PC-3 (cell line): ENCODE measurements around the gene BCAS3. TPM values are rescaled to one million over a fixed set of nuclear protein-coding genes. Genes with fewer than 3 reads are reported as not detected.

ENCODE experiments used
- ATAC-seq: fragments of 200-7000 bp; cut with Tn5 transposase; 2 replicates; pipeline ENCODE4 v1.9.1; 2020; ENCODE audit warnings: mild to moderate bottlenecking, moderate library complexity
- BruUV-seq: library from RNA; stranded (reverse); fragments of 400-500 nt; replicated peaks from 2 replicates; lab custom pipeline; 2021; lab: Mats Ljungman, UMichigan
- CTCF ChIA-PET: fragments of 300-600 bp; sonication (Branson Sonifier 250); formaldehyde crosslinking; loops from one replicate; lab custom pipeline; 2022; ENCODE audit warnings: antibody characterized with exemption; lab: Charles Lee
- POLR2A ChIA-PET: fragments of 300-600 bp; sonication (Branson Sonifier 250); formaldehyde crosslinking; loops from one replicate; lab custom pipeline; 2022; ENCODE audit warnings: antibody characterized with exemption; ENCODE audit not compliant: unreplicated experiment; lab: Charles Lee
- DNase-seq: peaks from one replicate; pipeline ENCODE4 v3.0.0-alpha.2; 2015
- H2AFZ ChIP-seq: fragments of 300-600 bp; sonication (generic); 2 replicates; pipeline ENCODE4 v1.6.0; 2016; ENCODE audit warnings: antibody characterized with exemption, low read length
- H3F3A ChIP-seq: fragments of 300-600 bp; sonication (generic); one replicate; pipeline ENCODE4 v1.6.0; 2017; ENCODE audit warnings: antibody characterized with exemption, low read length, control low read depth, mild to moderate bottlenecking; ENCODE audit not compliant: unreplicated experiment
- H3K27ac ChIP-seq: fragments of 300-600 bp; sonication (generic); 2 replicates; pipeline ENCODE4 v1.5.1; 2016; ENCODE audit warnings: mild to moderate bottlenecking, low read length
- H3K27me3 ChIP-seq: fragments of 300-600 bp; sonication (generic); 2 replicates; pipeline ENCODE4 v1.6.1; 2016; ENCODE audit warnings: low read length, mixed read lengths
- H3K36me3 ChIP-seq: fragments of 300-600 bp; sonication (generic); 2 replicates; pipeline ENCODE4 v1.6.1; 2016; ENCODE audit warnings: low read depth, mixed run types, low read length, mixed read lengths
- H3K4me1 ChIP-seq: fragments of 300-600 bp; sonication (generic); 2 replicates; pipeline ENCODE4 v1.5.1; 2016; ENCODE audit warnings: low read length; ENCODE audit not compliant: insufficient read depth
- H3K4me2 ChIP-seq: fragments of 300-600 bp; sonication (generic); 2 replicates; pipeline ENCODE4 v1.6.0; 2016; ENCODE audit warnings: low read length
- H3K4me3 ChIP-seq: fragments of 300-600 bp; sonication (generic); 2 replicates; pipeline ENCODE4 v1.5.1; 2016; ENCODE audit warnings: mild to moderate bottlenecking, low read length, mixed read lengths
- H3K79me2 ChIP-seq: fragments of 300-600 bp; sonication (generic); 2 replicates; pipeline ENCODE4 v1.6.1; 2017; ENCODE audit warnings: low read length, mixed read lengths
- H3K9ac ChIP-seq: fragments of 300-600 bp; sonication (generic); 2 replicates; pipeline ENCODE4 v1.6.0; 2016; ENCODE audit warnings: mild to moderate bottlenecking, low read length
- H3K9me2 ChIP-seq: fragments of 300-600 bp; sonication (generic); replicated peaks from 2 replicates; pipeline ENCODE4 v1.6.1; 2016; ENCODE audit warnings: mixed run types, low read length, mixed read lengths
- H3K9me3 ChIP-seq: fragments of 300-600 bp; sonication (generic); 2 replicates; pipeline ENCODE4 v1.6.1; 2016; ENCODE audit warnings: low read length, mixed read lengths
- H4K20me1 ChIP-seq: fragments of 300-600 bp; sonication (generic); 2 replicates; pipeline ENCODE4 v1.6.1; 2016; ENCODE audit warnings: low read length, mixed read lengths
- CTCF ChIP-seq: fragments of 300-600 bp; sonication (generic); conservative IDR thresholded peaks from 2 replicates; pipeline ENCODE4 v1.5.1; 2017; ENCODE audit warnings: antibody characterized with exemption, low read depth, mild to moderate bottlenecking, low read length
- EZH2 ChIP-seq: fragments of 300-600 bp; sonication (generic); IDR thresholded peaks from one replicate; pipeline ENCODE4 v1.6.1; 2017; ENCODE audit warnings: antibody characterized with exemption, mild to moderate bottlenecking, low read length; ENCODE audit not compliant: unreplicated experiment
- EZH2phosphoT487 ChIP-seq: fragments of 300-600 bp; sonication (generic); IDR thresholded peaks from 2 replicates; pipeline ENCODE4 v1.6.1; 2018; ENCODE audit warnings: mild to moderate bottlenecking, antibody characterized with exemption, low read length, borderline replicate concordance
- intact Hi-C: fragments of 100-400 bp; cut with micrococcal nuclease; formaldehyde crosslinking; loops from 2 replicates; pipeline ENCODE4 v1.9.0; 2023
- total RNA-seq: library from RNA; depleted of rRNA; stranded (reverse); fragments of >200 nt; gene quantifications from 2 replicates; pipeline ENCODE4 v1.2.3, GENCODE V29; 2014

BCAS3 gene
- total RNA-seq, 1 experiment from 2014 or later, result 25.9 TPM

- POLR2A ChIA-PET, result no interaction called here
- Histone ChIP-seq H3K4me2 (no peak overlapping the region), H3F3A (no peaks in the 10 kb centered on the region), H3K27me3 (no peaks in the 10 kb centered on the region), H3K4me1 (no peaks in the 10 kb centered on the region), H3K79me2 (no peaks in the 10 kb centered on the region), H2AFZ (no peak overlapping the region), H3K4me3 (no peak overlapping the region), H3K9me2 (no peaks in the 10 kb centered on the region), H4K20me1 (no peaks in the 10 kb centered on the region), H3K27ac (no peak overlapping the region), H3K9me3 (peaks cover 6% of the 10 kb centered on the region; the same call in 1 of the 2 replicates), H3K36me3 (no peaks in the 10 kb centered on the region), H3K9ac (no peak overlapping the region)
- DNase-seq (no peak), ATAC-seq (no peak)
- CTCF ChIA-PET, result no interaction called here
- intact Hi-C loops, result no loop called here
- no TSS peak for BruUV-seq
- TF ChIP-seq EZH2 (no peak), CTCF (no peak), EZH2phosphoT487 (no peak)
These were observed 236.4 kb downstream of the BCAS3 start for GRCh38 chr17:60914078-60914477.

GRCh38 chr17:60916043-60916442 is 238.4 kb downstream of the BCAS3 start:
- intact Hi-C loops, result no loop called here
- ATAC-seq, result no peak

More at GRCh38 chr17:60916043-60916442, 238.4 kb downstream of the BCAS3 start:
- H3K9me3 ChIP-seq, result peaks cover 6% of the 10 kb centered on the region; the same call in 1 of the 2 replicates
- no peaks in the 10 kb centered on the region for H3K9me2 ChIP-seq
- ChIA-PET POLR2A (no interaction called here), CTCF (no interaction called here)
- no peak overlapping the region for H2AFZ ChIP-seq
- H3K79me2 ChIP-seq, result no peaks in the 10 kb centered on the region
- H3K27me3 ChIP-seq, result no peaks in the 10 kb centered on the region
- H4K20me1 ChIP-seq, result no peaks in the 10 kb centered on the region
- no peak overlapping the region for H3K4me2 ChIP-seq
- no peak for DNase-seq
- H3K9ac ChIP-seq, result no peak overlapping the region
- BruUV-seq, result no TSS peak
- no peak overlapping the region for H3K27ac ChIP-seq
- peaks cover 7% of the 10 kb centered on the region; the same call in 1 of the 2 replicates for H3K4me1 ChIP-seq
- H3K4me3 ChIP-seq, result no peak overlapping the region
- no peaks in the 10 kb centered on the region for H3F3A ChIP-seq
- no peak for TF ChIP-seq EZH2
- no peak for TF ChIP-seq EZH2phosphoT487
- no peak for TF ChIP-seq CTCF
- no peaks in the 10 kb centered on the region for H3K36me3 ChIP-seq
